ENCODE data around the gene SHKBP1.

Gene SHKBP1

DNA sequence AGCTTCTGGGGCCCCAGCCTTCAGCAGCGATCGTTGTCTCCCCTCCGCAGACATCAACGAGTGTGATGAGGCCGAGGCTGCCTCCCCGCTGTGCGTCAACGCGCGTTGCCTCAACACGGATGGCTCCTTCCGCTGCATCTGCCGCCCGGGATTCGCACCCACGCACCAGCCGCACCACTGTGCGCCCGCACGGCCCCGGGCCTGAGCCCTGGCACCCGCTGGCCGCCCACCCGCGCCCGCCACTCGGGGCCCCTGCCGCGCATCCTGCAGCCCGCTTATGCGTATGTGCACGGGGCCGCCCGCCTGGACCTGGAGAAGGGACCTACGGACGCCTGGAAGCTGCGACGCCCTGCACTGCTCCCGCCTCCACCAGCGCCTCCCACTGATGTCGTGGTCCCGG, 52.7 kb downstream of the SHKBP1 start:
- no peak for TF ChIP-seq CTCF (IDR thresholded peaks at IDR 0.05; ENCODE audit: control extremely low read depth, extremely low read depth, low read depth, missing control alignments)
- CTCF ChIA-PET, result no interaction called here
- DNase-seq (ENCODE audit: extremely low spot score), result no peak
- POLR2A ChIA-PET, result no interaction called here

DNA sequence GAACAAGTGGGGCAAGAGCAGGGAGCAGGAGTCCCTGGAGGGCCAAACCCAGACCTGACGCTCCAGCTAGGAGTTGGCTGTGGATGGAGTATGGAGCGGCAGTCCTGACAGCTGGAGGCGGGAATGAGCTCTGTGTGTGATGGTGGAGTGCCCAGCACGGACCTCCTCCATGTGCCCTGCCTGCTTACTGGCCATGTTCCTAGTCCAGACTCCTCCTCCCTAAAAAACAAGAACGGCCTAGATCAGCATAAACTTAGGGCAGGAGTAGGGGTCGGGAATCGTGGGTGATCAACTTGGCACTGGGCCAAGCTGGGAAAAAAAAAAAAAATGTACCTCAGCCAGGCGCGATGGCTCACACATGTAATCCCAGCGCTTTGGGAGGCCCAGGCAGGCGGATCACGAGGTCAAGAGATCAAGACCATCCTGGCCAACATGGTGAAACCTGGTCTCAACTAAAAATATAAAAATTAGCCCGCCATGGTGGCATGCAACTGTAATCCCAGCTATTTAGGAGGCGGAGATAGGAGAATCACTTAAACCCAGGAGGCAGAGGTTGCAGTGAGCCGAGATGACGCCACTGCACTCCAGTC, 54.0 kb downstream of the SHKBP1 start:
- no peak for DNase-seq (ENCODE audit: extremely low spot score)
- TF ChIP-seq CTCF (IDR thresholded peaks at IDR 0.05; ENCODE audit: control extremely low read depth, extremely low read depth, low read depth, missing control alignments), result no peak
- ChIA-PET POLR2A (no interaction called here), CTCF (interaction anchor here (1.4 to 1.6 kb wide), 2 partner anchors 15 to 167 kb away, joined by 3 to 6 read pairs; no protein-coding TSS in a partner anchor)

DNA sequence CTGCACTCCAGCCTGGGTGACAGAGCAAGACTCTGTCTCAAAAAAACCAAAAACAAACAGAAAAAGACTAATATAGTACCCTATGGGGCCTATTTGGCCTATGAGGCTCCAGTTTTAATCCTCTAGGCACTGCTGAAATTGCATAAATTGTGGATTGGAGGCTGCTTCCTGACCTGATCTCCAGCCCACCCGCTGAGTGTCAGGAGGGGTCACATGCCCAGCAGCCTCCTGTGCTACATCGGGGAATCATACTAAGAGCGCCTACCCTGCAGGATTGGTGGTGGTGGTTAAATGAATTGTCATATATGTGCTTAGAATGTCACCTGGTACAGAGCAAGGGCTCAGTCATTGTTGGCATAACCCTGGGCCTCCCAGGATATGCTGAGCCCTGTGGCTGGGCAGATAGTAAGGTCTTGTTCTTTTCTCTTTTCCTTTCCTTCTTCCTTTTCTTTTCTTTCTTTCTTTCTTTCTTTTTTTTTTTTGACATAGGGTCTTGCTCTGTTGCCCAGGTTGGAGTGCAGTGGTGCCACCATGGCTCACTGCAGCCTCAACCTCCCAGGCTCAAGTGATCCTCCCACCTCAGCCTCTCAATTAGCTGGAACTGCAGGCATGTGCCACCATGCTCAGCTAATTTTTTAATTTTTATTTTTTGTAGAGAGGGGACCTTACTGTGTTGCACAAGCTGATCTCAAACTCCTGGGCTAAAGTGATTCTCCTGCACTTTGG, 55.8 kb downstream of the SHKBP1 start:
- CTCF ChIA-PET, result interaction anchor here (1.2 to 4.2 kb wide), 5 partner anchors 9 to 168 kb away, joined by 3 to 82 read pairs (median 42); partner anchors contain the start of gene LTBP4

GRCh38 chr19:40633207-40633606, 56.5 kb downstream of the SHKBP1 start:
- ChIA-PET CTCF (interaction anchor here (1.2 to 4.2 kb wide), 10 partner anchors 10 to 145 kb away, joined by 3 to 82 read pairs (median 11); partner anchors contain the start of genes COQ8B, ITPKC, LTBP4 and RAB4B), POLR2A (no interaction called here)
- TF ChIP-seq CTCF (IDR thresholded peaks at IDR 0.05; ENCODE audit: control extremely low read depth, extremely low read depth, low read depth, missing control alignments), result no peak
- no peak for DNase-seq (ENCODE audit: extremely low spot score)

More for the DNA sequence above, 55.8 kb downstream of the SHKBP1 start:
- no peak for DNase-seq (ENCODE audit: extremely low spot score)
- POLR2A ChIA-PET, result no interaction called here
- no peak for TF ChIP-seq CTCF (IDR thresholded peaks at IDR 0.05; ENCODE audit: control extremely low read depth, extremely low read depth, low read depth, missing control alignments)

- ChIA-PET POLR2A (no interaction called here), CTCF (interaction anchor here (0.6 to 1.0 kb wide), 2 partner anchors 25 to 89 kb away, joined by 3 to 4 read pairs; no protein-coding TSS in a partner anchor)
- TF ChIP-seq CTCF (IDR thresholded peaks at IDR 0.05; ENCODE audit: control extremely low read depth, extremely low read depth, low read depth, missing control alignments), result no peak
- no peak for DNase-seq (ENCODE audit: extremely low spot score)
These were observed 61.7 kb downstream of the SHKBP1 start for GRCh38 chr19:40638327-40638726.

DNA sequence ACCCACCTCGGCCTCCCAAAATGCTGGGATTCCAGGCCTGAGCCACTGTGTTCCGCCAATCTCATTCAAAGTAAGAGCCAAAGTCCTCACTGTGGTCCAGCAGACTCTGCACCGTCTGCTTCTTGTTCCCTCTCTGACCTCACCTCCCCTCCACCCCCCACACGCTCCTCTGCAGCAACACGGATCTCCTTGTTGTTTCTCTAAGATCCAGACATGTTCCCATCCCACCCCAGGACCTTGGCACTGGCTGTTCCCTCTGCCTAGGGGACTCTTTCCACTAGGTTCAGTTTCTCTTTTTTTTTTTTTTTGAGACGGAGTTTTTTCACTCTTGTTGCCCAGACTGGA, 62.9 kb downstream of the SHKBP1 start:
- ChIA-PET POLR2A (no interaction called here), CTCF (no interaction called here)

More for the DNA sequence above, 62.9 kb downstream of the SHKBP1 start:
- DNase-seq (ENCODE audit: extremely low spot score), result no peak
- TF ChIP-seq CTCF (IDR thresholded peaks at IDR 0.05; ENCODE audit: control extremely low read depth, extremely low read depth, low read depth, missing control alignments), result no peak

Data from GM10248 (cell line).